NCI-H82 (cell line): ENCODE measurements around the gene CRACR2A.
A peak's percentile ranks its signal among the peaks of the same experiment; 100 is the strongest.

Experiments
- DNase-seq: peaks from one replicate; lab custom pipeline; 2025; lab: John Stamatoyannopoulos, UW

The CRACR2A gene

DNA sequence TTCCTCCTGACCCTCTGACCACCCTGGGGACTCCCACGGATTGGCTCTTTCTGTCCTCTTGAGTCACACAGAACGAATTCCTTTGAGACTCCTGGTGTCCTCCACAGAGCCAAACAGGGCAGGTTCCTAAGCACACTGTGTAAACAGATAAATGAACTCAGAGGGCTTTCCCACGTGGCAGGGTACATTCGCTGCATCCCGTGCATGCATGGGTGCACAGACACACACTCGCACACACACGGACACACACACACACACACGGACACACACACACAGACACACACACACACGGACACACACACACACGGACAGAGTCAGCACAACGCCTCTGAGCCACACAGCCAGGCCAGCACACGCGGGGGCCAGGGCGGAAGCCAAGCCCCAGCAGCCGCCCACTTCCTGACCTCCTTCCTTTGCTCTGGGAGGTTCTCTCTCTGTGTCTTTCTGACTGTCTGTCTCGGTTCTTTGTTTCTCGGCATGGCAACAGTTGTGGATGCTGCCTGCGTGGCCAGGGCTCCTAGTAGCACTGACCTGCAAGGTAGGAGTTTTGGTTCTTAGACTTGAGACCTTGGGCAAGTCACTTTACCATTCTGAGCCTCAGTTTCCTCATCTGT lies 706 bp downstream of the CRACR2A start:
- peak; percentile 63 for DNase-seq

DNA sequence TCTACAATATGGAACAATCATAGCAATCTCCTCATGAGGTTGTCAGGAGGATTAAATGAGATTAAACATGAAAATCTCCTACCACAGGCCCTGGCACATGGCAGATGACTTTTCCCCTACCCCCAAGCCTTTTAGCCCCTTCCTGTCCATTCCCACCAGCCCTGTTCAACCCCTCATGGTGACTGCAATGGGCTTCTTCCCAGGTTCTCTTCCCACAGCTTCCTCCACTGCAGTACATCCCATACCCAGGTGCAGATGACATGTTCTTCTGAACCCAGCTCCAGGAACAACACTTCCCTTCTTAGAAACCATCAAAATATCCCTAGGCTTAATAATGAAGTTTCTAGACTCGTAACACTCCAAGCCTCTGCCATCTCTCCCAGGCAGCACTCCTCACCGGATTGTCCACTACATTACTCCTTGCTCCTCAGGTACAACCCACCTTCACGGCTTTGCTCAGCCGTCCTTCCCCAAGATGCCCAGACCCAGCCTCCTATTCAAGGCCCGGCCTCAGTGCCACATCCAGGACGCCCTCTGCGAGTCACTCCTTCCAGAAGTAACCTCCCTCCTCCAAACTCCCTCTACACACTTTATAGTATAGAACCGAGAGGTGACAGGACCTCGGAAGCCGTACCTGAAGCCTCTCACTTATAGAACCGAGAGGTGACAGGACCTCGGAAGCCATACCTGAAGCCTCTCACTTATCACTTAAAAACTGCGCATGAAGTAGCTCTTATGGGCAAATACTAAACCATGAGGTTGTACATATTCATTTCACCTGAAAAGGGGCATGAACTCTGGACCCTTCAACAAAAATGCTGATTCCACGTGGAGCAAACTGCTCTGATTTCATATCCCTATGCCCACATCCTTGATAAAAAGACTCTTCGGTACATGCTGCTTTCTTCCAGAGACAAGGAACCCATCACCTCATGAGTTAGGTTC lies 1.5 kb downstream of the CRACR2A start:
- peak; percentile 77 for DNase-seq

DNA sequence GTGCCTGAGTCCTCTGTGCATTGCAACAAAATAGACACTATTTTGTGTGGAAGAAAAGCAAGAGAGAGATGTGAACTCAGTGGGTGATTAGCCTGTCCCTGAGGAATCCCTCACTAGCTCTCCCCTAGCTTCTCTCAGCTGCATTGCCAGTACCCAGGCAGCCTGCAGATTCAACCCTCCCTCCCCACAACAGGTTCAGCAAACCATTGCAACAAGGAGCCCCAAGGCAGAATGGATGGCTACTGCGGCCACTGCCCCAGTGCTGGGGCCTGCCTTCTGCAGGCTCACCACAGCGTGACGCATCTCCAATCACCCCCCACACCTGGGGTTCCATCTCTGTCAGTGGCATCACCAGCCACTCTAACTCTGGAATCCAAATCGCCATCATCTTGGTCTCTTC lies 2.3 kb downstream of the CRACR2A start:
- DNase-seq = peak; percentile 63

DNA sequence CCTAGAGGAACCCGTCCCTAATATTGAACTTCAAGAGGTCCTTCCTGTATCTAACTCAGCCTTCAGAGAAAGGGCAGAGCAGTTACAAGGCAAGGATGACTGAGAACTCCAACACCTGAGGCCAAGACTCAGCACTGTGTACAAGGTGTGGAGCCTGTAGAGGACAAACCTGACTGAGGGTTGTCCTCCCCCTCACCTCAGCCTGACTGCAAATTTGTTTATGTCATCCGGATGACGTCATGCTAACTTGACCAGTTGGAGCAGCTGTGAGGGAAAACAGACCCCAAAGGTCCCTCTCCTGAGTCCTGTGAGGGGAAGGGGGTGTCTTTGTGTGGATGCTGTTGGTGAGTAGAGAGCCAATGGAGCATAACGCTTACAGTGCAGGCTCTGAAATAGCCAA lies 4.3 kb downstream of the CRACR2A start:
- DNase-seq = no peak

DNA sequence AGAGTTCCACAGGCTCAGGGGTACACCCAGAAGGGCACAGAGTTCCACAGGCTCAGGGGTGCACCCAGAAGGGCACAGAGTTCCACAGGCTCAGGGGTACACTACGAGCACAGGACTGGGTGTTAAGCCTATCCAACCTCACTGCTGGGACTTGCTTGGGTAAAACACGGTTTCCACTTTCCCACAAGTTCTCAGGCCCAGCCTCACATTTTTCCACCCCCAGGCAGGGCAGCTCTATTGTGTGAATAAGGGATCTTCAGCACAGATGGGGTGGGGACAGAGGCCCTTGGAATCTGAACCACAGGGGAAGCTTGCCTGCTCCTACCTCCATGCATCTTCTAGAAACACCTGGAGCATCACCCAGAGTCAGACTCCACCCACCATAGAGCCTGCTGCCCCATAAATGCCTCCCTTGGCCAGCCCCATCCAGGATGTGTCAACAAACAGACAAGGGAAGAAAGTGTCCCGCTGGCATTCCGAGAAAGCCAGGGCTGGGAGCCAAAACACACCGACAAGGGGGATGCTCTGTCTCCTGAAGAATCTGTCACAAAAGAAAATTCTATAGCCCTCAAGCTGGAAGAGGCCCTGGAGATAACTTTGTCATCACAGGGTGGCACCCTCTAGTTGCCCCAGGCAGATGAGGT lies 4.8 kb downstream of the CRACR2A start:
- no peak for DNase-seq

DNA sequence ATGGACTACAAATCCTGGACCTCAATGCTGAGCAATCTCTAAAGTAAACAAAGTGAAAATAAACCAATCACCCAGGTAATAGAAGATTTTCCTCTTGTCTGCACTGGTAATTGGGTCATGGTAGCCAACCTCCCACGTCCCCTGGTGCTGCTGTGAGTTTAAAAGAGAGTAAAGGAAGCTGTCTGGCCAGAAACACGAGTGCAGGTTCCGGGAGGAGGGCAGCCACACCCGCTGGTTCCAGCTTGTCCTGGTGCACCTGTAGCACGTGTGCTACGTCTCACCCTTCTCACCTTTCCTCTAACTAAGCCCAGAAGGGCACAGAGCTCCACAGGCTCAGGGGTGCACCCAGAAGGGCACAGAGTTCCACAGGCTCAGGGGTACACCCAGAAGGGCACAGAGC lies 5.4 kb downstream of the CRACR2A start:
- DNase-seq = no peak

DNA sequence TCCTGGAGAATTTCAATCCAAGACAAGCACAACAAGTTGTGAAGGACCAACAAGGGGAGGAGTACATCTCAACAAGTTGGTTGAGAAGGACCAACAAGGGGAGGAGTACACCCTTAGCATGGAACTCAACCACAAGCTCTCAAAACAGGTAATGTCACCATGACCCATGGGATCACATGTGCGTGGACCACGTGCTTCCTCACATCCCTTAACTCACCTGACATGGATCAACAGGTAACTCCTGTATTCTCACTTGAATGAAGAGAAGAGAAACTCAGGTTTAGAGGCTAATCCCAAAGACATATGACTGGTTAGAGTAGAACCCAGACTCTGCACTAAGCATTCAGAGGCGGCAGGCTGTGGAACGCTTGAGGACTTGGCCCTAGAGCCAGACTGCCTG lies 6.2 kb downstream of the CRACR2A start:
- no peak for DNase-seq

DNA sequence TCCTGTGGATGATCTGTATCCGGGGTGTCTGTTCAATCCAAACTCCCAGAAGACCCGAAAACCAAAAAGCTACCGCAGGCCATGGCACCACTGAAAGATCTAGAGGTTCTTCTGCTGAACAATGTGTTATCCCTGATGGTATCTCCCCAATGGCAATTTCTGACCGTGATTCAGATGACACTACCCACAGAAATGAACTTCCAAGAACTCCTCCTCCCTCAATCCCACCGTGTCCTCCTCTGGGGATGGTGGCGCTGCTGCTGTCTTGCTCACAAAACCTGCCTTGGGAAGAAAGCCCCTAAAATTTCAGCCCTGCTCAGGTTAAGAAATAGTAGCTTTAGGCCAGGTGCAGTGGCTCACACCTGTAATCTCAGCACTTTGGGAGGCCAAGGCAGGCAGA lies 7.8 kb downstream of the CRACR2A start:
- no peak for DNase-seq

DNA sequence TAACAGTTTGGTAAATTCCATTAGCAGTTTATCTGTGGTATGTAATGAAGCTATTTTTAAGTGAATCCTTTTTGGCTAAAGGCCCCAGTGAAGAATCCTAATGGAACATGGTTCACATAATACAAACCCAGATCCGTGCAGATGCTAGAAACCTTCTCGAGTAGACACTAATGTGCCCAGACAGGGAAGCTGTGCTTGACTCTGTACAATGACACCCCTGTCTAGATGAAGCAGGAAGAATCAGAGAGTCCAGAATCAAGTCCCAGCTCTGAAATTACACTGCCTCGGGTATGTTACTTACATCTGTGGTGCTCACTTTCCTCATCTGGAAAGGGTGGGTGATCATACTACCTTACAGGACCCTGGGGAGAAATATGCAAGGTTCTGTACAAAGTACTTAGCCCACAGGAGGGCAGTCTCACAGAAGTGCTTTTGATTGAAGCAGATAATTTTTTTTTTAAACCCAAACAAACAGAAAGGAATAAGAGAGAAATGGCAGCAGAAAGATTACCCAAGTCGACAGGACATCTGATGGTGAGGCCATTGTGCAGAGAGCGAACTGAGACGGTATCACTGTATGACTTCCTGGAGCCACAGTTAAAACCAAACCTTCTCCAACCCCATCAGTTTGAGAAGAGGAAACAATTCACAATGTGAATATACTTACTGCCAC lies 8.5 kb downstream of the CRACR2A start:
- DNase-seq = no peak

DNA sequence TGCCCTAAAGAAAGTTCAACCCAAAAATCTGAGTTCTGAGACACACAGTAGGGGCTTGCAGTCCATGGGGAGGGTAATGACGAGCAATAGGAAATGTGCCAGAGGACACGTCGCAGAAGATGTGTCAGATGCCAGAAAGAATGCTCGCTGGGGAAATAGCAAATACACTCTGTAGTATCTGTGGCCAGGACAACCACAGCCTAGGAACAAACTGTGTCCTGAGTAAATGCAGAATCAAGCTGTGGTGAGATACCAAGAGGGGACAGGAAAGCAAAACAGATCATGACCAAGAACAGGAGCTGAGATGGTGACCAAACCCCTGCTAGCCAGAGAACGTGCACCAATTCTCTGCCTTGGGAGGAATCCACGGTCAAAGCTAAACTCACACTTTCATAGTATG lies 9.1 kb downstream of the CRACR2A start:
- DNase-seq = no peak

DNA sequence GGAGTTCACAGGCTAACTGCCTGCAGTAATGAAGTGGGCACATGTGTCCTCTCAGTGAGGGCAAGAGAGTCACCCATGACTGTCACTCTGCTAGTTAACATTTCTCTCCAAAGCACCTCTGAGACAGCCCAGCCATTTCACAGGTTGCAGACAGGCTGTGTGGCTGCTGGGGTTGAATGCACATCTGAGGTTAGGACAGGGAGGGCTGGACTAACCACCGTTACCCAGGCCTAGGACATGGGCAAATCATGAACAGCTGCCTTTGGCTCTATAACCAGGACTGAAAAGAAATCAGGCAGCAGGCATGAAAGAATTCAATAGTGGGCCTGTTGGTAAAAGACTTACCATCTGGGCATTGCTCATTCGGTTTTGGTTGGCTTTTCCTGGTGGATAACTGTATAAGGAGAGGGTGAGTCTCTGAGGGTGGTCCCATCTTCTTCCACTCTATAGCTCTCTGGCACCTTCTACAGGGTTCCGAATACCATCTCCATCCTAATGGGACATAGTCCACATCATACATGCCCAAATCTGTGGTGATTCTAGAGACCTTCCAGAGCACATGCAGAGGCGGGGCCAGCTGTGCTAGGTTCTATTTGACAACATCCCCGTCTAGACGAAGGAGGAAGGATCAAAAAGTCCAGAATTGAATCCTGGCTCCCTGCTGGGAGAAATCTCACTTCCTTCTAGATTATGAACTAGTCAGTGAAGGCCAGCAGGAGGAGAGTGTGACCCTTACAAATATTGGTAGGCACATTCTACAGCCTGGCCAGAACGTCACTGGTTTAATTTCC lies 10.8 kb downstream of the CRACR2A start:
- DNase-seq = no peak

DNA sequence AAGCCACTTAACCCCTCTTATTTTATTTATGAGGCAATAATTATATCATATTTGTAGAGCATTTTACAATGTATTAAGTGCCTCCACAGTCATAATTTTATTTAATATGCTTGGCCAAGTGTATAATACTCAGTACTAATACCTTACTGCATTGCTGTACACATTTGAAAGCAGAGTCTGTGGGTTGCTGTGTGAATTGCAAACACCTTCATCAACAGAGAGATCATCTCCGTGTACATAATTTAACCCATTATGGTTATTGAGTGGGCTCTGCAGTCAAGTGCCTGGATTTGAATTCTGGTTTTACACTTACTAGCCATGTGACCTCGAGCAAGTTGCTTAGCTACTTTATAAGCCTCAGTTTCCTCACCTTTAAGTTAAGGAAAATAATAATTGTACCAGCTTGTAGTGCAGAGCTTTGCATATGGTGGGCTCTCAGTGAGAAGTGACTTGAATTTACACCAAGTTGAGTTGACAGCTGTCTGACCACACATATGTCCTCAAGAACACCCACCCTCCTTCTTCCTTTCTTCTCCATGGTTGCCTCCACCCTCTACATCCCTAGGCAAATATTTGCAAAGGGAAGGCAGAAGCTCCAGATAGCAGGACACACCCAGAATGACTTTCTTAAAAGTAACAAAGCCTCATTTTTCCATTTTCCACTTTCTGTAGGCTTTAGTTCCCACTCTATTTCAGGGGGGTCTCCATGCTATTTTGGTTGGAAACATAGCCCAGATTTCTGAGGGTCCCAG lies 12.3 kb downstream of the CRACR2A start:
- DNase-seq = no peak

DNA sequence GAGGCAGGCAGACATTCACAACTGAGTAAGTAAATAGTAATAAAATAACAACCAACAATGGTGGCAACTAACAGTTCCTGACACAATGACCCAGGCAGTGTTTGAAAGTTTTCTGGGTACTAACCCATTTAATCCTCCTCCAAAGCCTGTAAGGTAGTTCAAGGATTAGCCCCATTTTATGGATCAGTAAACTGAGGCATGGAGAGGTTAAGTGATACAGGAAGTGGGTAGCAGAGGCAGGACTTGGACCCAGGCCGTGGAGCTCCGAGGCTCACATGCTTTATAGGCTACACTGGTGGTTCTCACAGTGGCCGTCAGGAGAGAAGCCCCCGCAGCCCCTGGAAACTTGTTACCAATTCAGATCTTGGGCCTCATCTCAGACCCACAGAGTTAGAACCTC lies 17.5 kb downstream of the CRACR2A start:
- no peak for DNase-seq

DNA sequence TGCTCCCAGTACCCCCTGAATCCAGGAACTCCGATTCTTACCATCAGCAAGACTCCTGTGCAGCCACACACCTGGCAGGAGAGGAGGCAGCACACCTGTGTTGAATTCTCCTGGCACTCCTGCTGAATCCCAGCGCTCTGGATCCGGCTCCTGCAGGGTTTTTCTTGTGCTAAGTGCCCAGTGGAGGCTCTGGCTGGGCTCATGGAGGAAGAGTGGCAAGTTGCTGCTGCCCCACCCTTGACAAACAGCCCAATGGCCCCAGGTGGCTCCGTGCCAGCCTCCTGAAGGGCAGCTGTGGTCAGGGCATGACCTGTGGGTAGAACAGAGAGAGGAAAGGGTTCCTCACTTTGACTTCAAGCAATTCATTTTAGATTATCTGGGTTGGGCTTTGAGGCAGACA lies 20.0 kb downstream of the CRACR2A start:
- no peak for DNase-seq

DNA sequence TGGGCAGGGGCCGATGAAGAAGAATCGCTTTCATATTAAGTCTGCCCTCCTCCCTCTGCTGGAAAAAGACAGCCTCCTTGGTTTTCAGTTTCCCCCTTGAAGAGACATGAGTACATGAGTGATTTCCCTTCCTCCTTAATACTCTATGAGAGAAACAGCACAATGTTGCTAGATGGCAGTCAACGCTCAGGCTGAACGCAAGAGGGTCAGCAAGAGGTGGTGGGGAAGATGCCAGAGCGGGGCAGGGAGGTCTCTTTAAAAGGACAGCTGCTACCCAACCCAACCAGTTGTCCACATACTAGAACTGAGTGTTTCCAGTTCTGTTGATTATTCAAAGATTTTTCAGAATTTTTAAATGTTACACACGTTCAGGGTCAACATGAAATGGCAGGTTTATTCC lies 22.8 kb downstream of the CRACR2A start:
- no peak for DNase-seq

DNA sequence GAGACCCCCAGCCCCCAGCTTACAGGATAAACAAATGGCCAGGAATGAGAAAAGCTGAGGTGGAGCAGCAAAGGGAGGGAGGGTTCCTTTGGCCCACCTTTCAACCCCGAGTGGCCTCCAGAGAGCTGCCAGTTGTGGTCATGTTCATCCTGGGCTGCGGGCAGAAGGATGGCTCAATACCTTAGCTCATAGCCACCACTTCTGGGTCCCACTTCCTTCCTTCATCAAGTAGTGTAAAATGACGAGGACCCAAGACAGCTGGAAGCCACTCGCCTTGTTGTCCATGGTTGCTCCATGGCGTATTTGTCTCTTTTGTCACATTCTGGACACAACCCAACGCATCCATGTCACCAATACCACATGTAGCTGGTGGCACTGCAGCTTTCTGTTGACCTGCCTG lies 24.2 kb downstream of the CRACR2A start:
- DNase-seq = no peak

DNA sequence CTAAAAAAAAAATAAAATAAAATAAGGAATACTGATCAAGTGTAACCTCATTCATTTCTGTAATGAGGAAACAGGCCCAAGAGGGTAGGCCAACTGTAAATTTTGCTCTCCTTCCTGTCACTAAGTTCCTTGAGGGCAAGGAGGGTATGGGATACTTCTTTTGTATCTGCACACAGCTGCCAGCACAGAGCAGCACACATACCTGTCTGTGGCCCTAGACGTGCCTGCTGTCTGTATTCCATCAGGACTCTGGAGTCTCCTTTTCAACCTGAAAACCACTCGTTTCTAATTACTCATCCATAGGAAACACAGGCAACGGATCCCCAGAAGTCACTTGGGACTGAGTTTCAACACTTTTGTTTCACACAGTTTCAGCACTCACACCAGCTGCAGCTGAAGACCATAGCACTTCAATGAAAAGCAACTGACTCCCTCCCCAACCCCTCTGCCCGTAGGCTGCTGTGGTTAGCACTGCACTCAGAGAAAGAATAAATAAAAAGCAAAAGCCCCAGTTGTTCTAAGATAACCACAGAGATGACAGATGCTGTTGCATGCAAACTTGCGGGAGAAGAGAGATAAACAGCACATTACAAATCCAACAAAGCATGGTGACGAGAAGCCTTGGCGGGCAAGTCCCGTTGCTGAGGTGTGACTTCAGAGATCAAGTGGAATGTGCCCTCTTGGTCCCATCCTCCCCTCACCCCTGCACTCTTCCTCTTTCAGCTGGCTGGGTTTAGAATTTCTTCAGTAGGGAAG lies 24.9 kb downstream of the CRACR2A start:
- no peak for DNase-seq

DNA sequence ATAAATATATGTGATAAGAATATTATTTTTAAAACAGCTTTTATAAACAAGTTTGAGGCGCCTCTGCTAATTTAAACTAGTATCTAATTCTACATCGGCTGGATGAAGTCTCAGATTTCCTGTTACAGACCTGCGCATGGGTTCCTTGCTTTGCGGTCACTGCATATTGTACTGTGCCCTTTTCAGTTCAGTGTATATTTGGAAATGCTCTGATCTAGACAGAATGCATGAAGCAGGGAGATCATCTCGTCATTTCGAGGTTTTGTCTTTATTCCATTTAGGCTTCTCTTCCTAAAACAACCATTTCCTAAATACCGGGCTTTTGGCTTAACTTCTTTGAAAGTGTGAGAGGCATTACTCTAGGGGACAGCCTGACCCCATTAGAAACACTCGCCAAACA lies 25.6 kb downstream of the CRACR2A start:
- no peak for DNase-seq

DNA sequence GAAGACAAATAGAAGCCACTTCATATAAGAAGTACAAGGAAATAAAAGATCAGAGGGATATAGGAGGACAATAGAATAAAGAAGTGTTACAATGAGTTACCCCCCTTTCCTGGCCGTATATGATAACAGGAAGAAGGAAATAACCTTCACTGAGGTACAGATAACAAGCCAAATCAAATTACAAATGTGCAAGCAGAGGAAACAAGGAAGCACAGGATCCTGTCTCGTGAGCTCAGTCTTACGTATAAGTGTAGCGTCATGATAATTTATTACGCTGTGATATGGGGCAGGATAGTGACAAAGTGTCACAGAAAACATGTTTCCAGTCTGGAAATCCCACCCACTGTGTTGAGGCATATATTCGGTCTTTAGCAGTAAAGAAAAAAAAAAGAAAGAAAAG lies 26.5 kb downstream of the CRACR2A start:
- no peak for DNase-seq

DNA sequence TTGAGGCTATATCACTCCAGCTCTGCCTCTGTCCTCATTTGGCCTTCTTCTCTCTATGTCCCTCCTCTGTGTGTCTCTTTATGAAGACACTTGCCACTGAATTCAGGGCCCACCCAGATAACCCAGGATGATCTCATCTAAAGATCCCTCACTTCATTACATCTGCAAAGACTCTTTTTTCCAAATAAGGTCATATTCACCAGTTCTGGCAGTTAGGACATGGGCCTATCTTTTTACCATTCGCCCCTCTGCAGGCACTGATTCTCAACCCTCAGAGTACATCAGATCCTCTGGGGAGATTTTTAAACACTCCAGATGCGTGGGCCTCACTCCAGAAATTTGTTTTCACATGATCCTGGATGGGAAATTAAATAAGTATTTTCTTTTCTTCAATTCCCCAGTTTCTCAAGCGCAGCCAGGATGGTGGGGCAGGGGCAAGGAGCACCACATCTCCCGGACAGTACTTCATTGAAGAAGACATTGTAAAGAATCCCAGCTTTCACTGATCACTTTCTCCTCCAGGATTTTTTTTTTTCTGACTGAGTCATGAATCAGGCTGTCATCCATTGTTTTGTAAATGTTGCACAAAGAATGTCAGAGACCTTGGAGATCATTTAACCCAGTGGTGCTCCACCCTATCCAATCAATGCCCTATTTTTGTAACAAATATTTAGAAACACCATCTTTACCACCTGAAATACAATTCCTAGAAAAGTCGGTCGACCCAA lies 27.4 kb downstream of the CRACR2A start:
- DNase-seq = no peak
